Lower leg skin (tissue), 3 donors: ENCODE data around the gene PAFAH1B2.

Experiments
- CTCF ChIP-seq, 3 donors: fragments of 450-650 bp; IDR thresholded peaks; one replicate each; pipeline ENCODE4 v1.5.1; 2016; ENCODE audit warnings: antibody characterized with exemption in 3 of 3, mild to moderate bottlenecking in 3 of 3, moderate library complexity in 2 of 3
- POLR2A ChIP-seq, 2 donors: fragments of 450-650 bp; IDR thresholded peaks; one replicate each; pipeline ENCODE4 v1.6.1; 2016 to 2017; ENCODE audit warnings: antibody characterized with exemption in 2 of 2, mild to moderate bottlenecking in 1 of 2, moderate library complexity in 1 of 2

GRCh38 chr11:117096201-117096991 lies 47.7 kb upstream of the PAFAH1B2 start:
- no peak for TF ChIP-seq CTCF (IDR thresholded peaks at IDR 0.05)
- TF ChIP-seq POLR2A (IDR thresholded peaks at IDR 0.05): no peak
